NCI-H146 treated with DMSO at 0.1 percent for 48 hours (cell line): ENCODE data around the gene C1QBP.
"Not testable (repeated sequence)": the region's sequence is repeated elsewhere in the genome, so short reads cannot be mapped to it uniquely, and the experiment has no call there.

ENCODE experiments used
- DNase-seq: peaks from one replicate; lab custom pipeline; 2025; ENCODE audit not compliant: unreplicated experiment; lab: John Stamatoyannopoulos, UW

C1QBP gene

DNA sequence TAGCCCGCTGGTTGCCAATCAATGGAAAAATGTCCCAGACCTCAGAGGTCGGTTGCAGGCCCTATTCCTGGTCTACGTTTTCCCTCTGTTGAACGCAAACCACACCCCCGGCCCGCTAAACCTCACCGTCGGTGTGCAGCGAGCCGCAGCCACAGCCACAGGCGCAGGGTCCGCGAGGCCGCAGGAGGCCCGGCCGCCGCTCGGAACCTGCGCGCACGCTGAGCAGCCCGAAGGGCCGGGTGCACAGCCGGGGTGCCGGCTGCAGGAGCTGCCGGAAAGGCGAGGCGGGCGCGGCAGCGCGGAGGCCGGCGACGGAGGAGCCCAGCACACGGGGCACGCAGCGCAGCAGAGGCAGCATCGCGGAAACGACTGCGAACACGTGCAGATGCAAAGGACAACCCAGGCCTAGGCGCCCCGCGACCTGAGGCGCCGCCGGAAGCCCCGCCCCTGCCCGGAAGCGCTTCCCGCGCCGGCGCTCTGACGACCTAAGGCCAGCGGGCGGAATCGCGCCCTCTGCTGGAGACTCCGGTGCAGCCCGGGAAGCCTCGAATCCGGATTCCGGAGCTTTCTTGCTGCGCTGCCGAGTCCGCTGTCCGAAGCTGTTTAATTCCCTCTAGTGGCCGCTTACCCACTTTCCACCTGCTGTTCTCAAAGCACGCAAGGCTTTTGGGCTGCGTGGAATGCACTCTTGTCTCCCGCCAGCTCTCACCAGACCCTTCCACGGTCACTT is at the start of gene C1QBP:
Gene C1QBP, minus strand, starts transcription at position 440 of the 730 bp plus-strand sequence. Its CDS starts 82 bp downstream, at position 358.
- peak; percentile 78 for DNase-seq

- no peak for DNase-seq
These were observed 49.8 kb upstream of the C1QBP start for GRCh38 chr17:5488752-5489151.

DNA sequence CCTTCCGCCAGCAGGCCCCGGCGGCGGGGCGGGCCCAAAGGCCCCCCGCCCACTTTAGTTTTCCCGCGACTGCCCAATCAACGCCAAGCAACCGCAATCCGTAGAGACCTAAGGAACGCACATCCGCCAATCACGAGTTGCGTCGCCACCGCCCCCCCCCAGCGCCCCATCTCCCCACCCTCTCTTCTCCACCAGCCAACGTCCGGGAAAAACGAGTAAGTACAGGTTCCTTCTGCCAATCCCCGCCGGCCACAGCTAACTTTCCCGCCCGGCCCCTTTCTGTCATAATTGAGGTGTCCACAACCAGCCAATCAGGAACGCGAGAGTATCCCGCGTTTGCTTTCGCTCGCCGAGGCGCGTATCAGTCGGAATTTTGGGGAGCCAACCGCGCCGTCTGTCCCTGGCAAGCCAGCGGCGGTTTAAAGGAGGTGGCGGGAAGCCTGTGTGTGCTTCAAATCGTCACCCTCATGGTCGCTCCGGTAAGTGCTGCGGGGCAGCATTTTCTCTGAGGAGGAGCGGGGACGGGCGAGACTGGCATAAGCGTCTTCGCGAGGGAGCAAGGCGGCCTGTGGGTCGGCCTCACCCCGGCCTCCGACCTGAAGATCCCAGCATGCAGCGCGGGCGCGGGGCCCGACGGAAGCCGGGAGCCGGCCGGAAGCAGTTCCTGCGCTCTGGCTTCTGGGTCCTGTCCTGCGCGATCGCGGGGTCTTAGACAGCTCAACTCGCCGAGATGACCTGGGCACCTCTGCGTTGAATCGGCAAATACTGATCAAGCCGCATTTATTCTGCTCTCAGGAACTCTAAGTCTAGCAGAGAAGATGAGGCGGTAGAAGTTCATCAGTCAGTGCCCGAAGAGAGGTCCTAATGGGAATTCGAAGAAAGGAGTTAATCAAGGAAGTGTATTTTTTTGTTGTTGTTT is 47.5 kb upstream of the C1QBP start, which contains the start of gene MIS12:
Gene MIS12, plus strand, starts transcription at position 361 of the 919 bp plus-strand sequence. CDS start 2,297 bp downstream, outside the sequence.
- peak; percentile 98 for DNase-seq

DNA sequence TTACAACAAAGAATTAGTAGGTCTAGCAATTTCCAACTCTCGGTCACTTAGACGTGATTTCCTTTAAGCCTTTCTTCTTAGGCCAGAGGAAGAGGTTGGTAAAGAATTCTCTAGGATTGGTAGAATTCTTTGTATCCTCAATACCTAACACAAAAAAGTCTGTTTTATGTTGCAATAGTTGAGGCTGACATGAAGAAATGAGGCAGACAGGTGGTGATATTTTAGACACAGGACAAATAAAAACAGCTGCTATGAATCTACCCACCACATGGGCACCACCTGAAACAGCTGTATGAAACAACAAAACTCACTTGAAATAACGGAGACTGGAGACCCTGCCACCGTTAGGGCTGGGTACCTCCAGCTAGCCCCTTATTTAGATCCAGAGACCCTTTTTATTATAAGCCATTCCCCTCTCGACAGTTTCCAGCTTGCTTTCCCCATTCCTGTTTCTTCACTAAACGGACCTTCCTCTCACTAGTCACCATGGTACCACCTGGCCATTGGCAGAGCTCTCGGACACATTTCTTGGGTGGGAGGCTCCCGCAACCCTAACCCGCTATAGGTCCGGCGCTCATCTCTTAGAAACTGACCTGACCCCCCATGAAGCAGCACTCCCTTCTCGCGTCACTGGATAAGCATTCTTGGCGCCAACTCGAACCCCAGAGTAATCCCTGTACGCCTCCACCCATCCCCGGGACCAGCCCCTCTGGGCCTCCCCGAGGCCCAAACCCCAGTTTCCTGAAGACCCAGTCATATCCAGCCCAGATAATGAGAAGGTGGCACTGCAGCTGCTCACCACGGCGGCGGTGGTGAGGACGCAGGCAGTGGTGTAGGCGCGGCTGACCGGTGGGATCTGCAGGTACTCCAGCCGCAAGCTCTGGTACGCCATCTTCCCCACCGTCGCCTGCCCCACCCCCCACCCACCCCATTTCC is 46.6 kb upstream of the C1QBP start, which contains the start of gene DERL2:
Gene DERL2, minus strand, starts transcription at position 909 of the 936 bp plus-strand sequence. Its CDS starts 17 bp downstream, at position 892.
- no peak for DNase-seq

GRCh38 chr17:5481451-5481850 is 42.5 kb upstream of the C1QBP start:
- no peak for DNase-seq

DNA sequence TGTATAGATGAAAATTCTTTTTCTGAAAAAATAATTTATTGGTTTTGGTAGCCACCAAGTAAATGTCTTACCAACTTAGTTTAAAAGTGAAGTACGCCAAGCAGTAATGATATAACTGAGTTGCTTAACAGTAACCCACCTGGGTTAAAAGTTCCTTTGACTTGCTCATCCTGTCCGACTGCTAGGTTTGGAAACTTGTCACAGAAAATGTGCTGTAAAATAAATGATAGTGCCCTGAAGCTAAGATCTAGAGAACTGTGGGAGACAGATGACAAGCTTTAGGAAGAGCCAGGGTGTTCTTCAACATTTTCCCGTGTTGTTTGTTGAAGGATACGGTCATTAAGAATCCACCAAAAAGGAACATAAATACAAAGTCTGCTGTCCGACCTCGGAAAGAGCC is 42.0 kb upstream of the C1QBP start:
- no peak for DNase-seq

GRCh38 chr17:5478992-5479391 is 40.0 kb upstream of the C1QBP start:
- DNase-seq = no peak

- no peak for DNase-seq
These were observed 35.0 kb upstream of the C1QBP start for GRCh38 chr17:5473906-5474305.

DNA sequence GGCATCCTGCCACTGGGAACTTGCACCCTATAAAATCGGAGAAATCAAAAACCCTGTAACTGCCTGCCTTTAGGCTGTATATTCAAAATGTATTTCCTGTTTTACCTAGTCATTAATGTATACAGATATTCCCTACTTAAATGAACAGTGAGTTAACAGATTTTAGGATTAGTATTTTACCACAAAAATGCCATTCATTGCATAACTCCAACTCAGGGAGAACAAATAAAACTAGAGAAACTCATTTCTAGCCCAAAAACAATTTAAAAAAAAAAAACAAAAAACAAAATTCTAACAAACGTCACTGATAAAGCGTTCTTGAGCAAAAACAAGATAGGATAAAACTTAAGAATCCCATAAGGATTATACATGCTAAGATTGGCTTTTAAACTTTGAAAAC is 33.6 kb upstream of the C1QBP start:
- DNase-seq = no peak

DNA sequence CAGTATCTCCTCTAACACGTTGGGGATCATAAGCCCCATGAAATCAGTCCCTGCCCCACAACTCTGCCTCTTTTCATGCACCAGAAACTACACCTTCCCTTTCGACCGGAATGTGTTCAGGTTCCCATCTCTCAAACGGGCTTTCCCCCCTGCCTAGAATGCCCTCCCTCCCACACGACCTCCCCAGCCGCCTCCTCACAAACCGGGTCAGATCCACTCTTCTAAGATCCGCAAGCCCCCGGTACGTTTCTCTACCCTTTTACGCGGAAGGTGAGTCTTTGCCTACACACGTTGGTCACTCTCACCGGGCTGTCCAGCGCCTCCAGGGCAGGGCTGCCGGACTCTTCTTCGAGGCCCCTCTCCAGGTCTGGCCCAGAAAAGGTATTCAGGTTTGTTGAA is 29.1 kb upstream of the C1QBP start:
- no peak for DNase-seq

DNA sequence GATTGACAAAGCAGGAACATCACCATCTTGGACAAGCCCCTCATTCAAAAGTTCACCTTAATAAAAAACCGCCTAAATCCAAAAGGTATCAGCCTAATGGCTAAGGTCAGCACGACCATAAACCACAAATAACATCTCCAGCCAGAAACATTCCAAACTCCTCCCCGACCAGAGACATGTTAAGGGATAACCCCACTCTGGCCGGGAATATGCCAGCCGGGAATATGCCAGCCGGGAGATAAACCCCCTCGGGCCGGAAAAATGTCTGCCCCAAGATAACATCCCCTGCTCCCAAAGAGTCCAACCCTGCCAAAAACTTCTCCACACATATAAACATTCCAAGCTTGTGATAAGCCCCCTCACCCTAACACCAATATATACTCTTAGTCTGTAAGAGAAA is 28.5 kb upstream of the C1QBP start:
- no peak for DNase-seq

DNA sequence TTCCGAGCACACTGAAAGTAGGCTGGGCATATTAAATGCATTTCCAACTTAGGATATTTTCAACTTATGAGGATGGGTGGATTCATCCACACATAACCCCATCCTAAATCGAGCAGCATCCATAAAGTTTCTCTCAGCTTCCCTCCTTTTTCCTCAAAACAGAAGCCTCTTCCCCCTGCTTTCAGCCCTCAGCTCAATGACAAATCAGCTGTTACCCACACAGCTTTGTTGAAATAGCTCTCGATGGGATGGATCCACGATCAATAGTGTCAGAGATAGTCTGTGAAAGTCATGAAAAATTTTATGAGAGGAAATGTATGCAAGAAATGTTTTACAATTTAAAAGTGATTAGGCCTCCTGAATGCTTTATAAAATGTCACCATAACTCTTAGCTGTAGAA is 27.3 kb upstream of the C1QBP start:
- DNase-seq = no peak

GRCh38 chr17:5464717-5465507 is 26.0 kb upstream of the C1QBP start:
- no peak for DNase-seq

- DNase-seq = no peak
These were observed 7.8 kb upstream of the C1QBP start for GRCh38 chr17:5446786-5447185.

GRCh38 chr17:5444209-5444608 is 5.3 kb upstream of the C1QBP start:
- DNase-seq = no peak

DNA sequence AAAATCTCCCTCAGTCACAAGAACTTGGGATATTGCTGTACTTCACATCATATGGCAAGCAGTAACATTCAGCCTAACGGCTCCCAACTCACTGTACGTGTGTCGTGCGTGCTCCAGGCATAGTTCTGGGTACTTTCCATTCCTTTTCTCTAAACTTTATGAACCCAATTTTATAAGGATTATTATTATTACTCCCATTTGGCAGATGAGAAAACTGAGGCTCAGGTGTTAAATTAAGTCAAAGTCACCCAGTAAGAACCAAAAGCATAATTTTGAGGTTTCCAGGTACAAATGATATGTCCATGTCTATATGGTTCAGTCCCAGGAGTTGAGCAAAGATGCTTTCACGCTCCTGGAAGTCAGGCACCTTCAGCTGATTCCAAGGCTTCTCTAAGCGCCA is 4.8 kb upstream of the C1QBP start:
- no peak for DNase-seq

- DNase-seq = no peak
These were observed 450 bp upstream of the C1QBP start for GRCh38 chr17:5439446-5439764.

GRCh38 chr17:5437721-5438317 is 1.1 kb downstream of the C1QBP start:
- DNase-seq = no peak

- not testable (repeated sequence) for DNase-seq
These were observed 3.1 kb downstream of the C1QBP start for GRCh38 chr17:5435781-5436315.
